ENCODE results near the gene AXL. TPM values are rescaled to one million over a fixed set of nuclear protein-coding genes. Genes with fewer than 3 reads are reported as not detected.
A peak's percentile ranks its signal among the peaks of the same experiment; 100 is the strongest.
"Not testable (repeated sequence)": the region's sequence is repeated elsewhere in the genome, so short reads cannot be mapped to it uniquely, and the experiment has no call there.

The AXL gene
- 100 to 1,000 TPM in 1 of 4 donors, 10 to 100 TPM in 3; 65.8 to 141 (median 78.7) TPM for total RNA-seq

DNA sequence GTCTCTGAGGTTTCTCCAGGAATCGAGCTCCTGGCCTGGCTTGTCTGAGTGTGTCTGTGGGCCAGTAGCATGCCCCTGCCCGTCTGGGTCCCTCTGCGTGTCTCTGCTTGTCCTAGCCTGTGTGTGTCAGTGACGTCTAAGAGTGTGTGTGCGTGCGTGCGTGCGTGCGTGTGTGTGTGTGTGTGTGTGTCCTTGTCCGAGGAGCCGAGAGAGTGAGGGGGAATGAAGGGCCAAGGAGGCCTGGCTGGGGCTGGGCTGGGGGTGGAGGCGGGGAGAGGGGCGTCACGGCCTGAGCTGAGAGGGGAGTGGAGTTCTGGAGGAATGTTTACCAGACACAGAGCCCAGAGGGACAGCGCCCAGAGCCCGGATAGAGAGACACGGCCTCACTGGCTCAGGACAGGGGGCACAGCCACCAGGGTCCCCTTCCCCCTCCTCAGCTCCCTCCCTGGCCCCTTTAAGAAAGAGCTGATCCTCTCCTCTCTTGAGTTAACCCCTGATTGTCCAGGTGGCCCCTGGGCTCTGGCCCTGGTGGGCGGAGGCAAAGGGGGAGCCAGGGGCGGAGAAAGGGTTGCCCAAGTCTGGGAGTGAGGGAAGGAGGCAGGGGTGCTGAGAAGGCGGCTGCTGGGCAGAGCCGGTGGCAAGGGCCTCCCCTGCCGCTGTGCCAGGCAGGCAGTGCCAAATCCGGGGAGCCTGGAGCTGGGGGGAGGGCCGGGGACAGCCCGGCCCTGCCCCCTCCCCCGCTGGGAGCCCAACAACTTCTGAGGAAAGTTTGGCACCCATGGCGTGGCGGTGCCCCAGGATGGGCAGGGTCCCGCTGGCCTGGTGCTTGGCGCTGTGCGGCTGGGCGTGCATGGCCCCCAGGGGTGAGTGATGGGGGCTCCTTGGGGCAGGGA, at the start of gene AXL:
TSS of gene AXL (plus strand) at position 609 of the 893 bp plus-strand sequence. CDS start at position 779, 170 bp downstream.
- DNase-seq (ENCODE audit: low spot score): no peak
- peak; percentile 69 for ATAC-seq (ENCODE audit: low FRiP score)
- TF ChIP-seq CTCF (IDR thresholded peaks at IDR 0.05): no peak

GRCh38 chr19:41172297-41173164, 46.5 kb upstream of the AXL start:
- no peak for TF ChIP-seq CTCF (IDR thresholded peaks at IDR 0.05)
- DNase-seq (ENCODE audit: low spot score): no peak
- peak; percentile 39 for ATAC-seq (ENCODE audit: low FRiP score)

DNA sequence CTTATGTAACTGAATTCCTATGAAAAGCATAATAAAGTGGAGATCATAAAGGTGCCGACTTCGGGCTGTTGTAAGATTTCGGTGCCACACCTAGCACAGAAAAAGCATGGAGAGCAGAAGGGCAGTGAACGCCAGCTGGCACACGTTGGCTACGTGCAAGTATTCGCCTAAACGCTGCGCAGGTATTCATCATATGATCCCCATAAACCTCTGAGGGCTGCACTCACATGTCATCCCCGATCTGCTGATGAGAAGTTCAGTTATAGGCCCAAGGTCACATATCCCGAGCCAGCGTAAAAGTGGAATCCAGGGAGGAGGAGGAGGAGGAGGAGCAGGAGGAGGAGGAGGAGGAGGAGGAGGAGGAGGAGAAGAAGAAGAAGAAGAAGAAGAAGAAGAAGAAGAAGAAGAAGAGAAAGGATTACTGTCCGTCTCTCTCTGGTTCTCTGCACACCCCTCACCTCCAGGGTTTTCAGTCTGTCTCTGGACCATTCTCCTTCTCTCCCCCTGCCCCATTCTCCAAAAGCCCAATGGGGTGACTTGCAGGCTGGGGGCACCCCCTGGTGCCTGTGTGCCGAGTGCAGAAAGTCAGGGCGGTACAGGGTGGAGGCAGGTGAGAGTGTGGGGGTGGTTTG, 44.6 kb upstream of the AXL start:
- ATAC-seq (ENCODE audit: low FRiP score) (no peak), DNase-seq (ENCODE audit: low spot score) (no peak)
- no peak for TF ChIP-seq CTCF (IDR thresholded peaks at IDR 0.05)

- no peak for TF ChIP-seq CTCF (IDR thresholded peaks at IDR 0.05)
- peak; percentile 35 for DNase-seq (ENCODE audit: low spot score)
- peak; percentile 85 for ATAC-seq (ENCODE audit: low FRiP score)
Observed at GRCh38 chr19:41175801-41176777, 42.9 kb upstream of the AXL start.

- not testable (repeated sequence) for DNase-seq (ENCODE audit: low spot score); ATAC-seq (ENCODE audit: low FRiP score)
Observed at GRCh38 chr19:41180173-41180572, 38.9 kb upstream of the AXL start.

DNA sequence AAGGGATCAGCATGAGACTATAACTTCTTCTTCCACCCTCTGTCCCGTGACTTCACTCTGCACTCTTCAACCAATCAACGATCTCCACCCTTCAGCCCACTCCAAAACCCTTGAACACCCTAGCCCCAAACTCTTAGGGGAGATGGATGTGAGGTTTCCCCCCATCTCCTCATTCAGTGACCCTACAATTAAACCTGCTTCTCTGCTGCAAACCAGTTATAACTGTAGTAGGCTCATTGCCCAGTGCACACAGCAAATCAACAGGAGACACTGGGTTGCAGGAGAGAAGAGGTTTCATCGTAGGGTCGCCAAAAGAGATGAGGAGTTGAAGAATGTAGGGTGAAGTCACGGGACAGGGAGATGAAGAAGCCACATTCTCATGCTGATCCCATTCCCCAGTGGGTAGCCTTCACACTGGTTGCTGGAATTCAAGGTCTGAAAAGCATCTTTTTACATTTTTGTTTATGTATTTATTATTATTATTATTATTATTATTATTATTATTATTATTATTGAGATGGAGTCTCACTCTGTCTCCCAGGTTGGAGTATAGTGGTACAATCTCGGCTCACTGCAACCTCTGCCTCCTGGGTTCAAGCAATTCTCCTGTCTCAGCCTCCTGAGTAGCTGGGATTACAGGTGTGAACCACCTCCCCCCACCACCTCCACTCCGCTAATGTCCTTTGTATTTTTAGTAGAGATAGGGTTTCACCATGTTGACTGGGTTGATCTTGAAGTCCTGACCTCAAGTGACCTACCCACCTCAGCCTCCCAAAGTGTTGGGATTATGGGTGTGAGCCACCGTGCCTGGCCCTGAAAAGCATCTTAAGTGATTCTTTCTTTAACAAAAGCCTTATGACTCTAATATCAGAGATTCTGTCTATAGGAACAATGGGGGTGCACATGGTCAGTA, 31.8 kb upstream of the AXL start:
- DNase-seq (ENCODE audit: low spot score): no peak
- ATAC-seq (ENCODE audit: low FRiP score): no peak
- no peak for TF ChIP-seq CTCF (IDR thresholded peaks at IDR 0.05)

Measured in omental fat pad (tissue), 4 donors.